Heart right ventricle (tissue), 16 donors: ENCODE measurements around the gene COPZ1. TPM values are rescaled to one million over a fixed set of nuclear protein-coding genes. Genes with fewer than 3 reads are reported as not detected.

Source experiments
- ATAC-seq, 8 donors: fragments of 200-7000 bp; cut with Tn5 transposase; one replicate each; pipeline ENCODE4 v1.9.1; 2020; ENCODE audit warnings: mild to moderate bottlenecking in 8 of 8, moderate library complexity in 8 of 8, moderate number of reproducible peaks in 1 of 8
- DNase-seq, 2 donors: peaks; one replicate each; pipeline ENCODE4 v3.0.0-alpha.2; 2020
- H3K27ac ChIP-seq, 10 donors: fragments of 200-600 bp; sonication (generic) in 2 of 10; one replicate each; pipeline versions ENCODE4 v1.5.0 to v1.8.0; 2020 to 2022; ENCODE audit warnings: mild to moderate bottlenecking in 3 of 10
- H3K27me3 ChIP-seq, 7 donors: fragments of 200-600 bp; one replicate each; pipeline ENCODE4 v1.8.0; 2021 to 2022; ENCODE audit warnings: mild to moderate bottlenecking in 2 of 7
- H3K36me3 ChIP-seq, 9 donors: fragments of 200-600 bp; sonication (generic) in 1 of 9; one replicate each; pipeline versions ENCODE4 v1.5.0 to v1.8.0; 2020 to 2022; ENCODE audit warnings: mild to moderate bottlenecking in 2 of 9
- H3K4me1 ChIP-seq, 9 donors: fragments of 200-600 bp; sonication (generic) in 1 of 9; one replicate each; pipeline versions ENCODE4 v1.5.0 to v1.8.0; 2020 to 2022; ENCODE audit warnings: mild to moderate bottlenecking in 4 of 9
- H3K4me3 ChIP-seq, 10 donors: fragments of 200-600 bp; sonication (generic) in 2 of 10; one replicate each; pipeline versions ENCODE4 v1.5.0 to v1.8.0; 2020 to 2022; ENCODE audit warnings: mild to moderate bottlenecking in 7 of 10, moderate library complexity in 2 of 10
- H3K9me3 ChIP-seq, 11 donors: fragments of 200-600 bp in 10 of 11; sonication (generic) in 2 of 11; one replicate each; pipeline versions ENCODE4 v1.5.0 to v1.8.0; 2013 to 2022; ENCODE audit warnings: mild to moderate bottlenecking in 2 of 11, control low read depth in 1 of 11, moderate library complexity in 1 of 11
- CTCF ChIP-seq, 9 donors: fragments of 200-600 bp; sonication (generic) in 2 of 9; IDR thresholded peaks; one replicate each; pipeline versions ENCODE4 v1.5.0 to v1.8.0; 2021 to 2022; ENCODE audit warnings: antibody characterized with exemption in 9 of 9, mild to moderate bottlenecking in 5 of 9, moderate library complexity in 1 of 9
- WGBS, 2 donors: extraction: QIAGEN DNeasy Blood & Tissue Kit; methylation state at CpG; one replicate each; pipeline ENCODE4 v1.1.7; 2013; ENCODE audit warnings: inconsistent platforms in 1 of 2; 5-methylcytosine and 5-hydroxymethylcytosine counted together
- intact Hi-C, 10 donors: fragments of 100-400 bp; cut with DNase I; formaldehyde crosslinking; loops; one replicate each; pipeline versions ENCODE4 v1.11.1 to v1.14.2; 2022
- long read RNA-seq, 3 donors: library from polyadenylated mRNA; unstranded; transcript quantifications; one replicate each; pipeline ENCODE4 v2.0.0, GENCODE V29; 2020 to 2021
- polyA plus RNA-seq, 2 donors: library from polyadenylated mRNA; stranded (reverse); fragments of 200-250 nt; gene quantifications; one replicate each; pipeline ENCODE4 v1.2.3, GENCODE V29; 2013
- total RNA-seq, 10 donors: library from RNA; stranded (reverse); fragmentation: NEBNext Ultra II Directional in 3 of 10; extraction: Animal tissue kit (Norgen Biotek cat#: 25700) in 3 of 10; gene quantifications; one replicate each; pipeline versions ENCODE4 v1.2.1 to v1.2.4, GENCODE V29; 2021 to 2023
- donor health status: Arrhythmogenic right ventricular cardiomyopathy.
- donor health status: ischemic (EF 13 %, LVEDD 7.1; RV severe dilation, severe dysfunction).
- donor health status: healthy with polysubstance abuse.
- donor health status: DM: no; HTN: yes; CAD: no.
- donor health status: DM: no; HTN: no; CAD: no.
- donor health status: ischemic (EF 25% LVEDD 6.9; RV normal size, moderate dysfunction).
- donor health status: ischemic (EF 25% LVEDD 5.7; RV mildly dilated, moderate dysfunction).
- donor health status: healthy.
- donor health status: DM: yes; HTN: yes; CAD: no.
- donor health status: Ischemic cardiomyopathy.
- donor health status: ischemic (EF 35%, LVEDD 5.7; RV mildly dilated, moderate dysfunction).
- donor health status: nonischemic (EF 11% LVEDD 7.7; RV severe dilation, severe dysfunction).
- donor health status: DM: yes; HTN: yes; CAD: no.
- donor health status: PGD.
- donor health status: ischemic (EF 29% LVEDD 5.4; RV normal size, mild dysfunction).
- donor health status: nonischemic (EF 23%, LVEDD 6.1; RV moderate dilation, normal function).

The COPZ1 gene
- total RNA-seq, result 100 to 1,000 TPM; 111 to 143 (median 131) TPM
- 100 to 1,000 TPM in 1 of 2 donors, 10 to 100 TPM in 1; 64.0 to 152 TPM for polyA plus RNA-seq
- long read RNA-seq, donor 1, transcript COPZ1-201 (9 exons, 1,897 nt), result major isoform, 33 of 45 reads
- long read RNA-seq, donor 1, partial matches to known transcripts, result 1 of 45 reads
- long read RNA-seq, donor 1, other reads (novel, unspliced or antisense), result 11 of 45 reads
- long read RNA-seq, donor 2, transcript COPZ1-201 (9 exons, 1,897 nt), result major isoform, 38 of 82 reads
- long read RNA-seq, donor 2, partial matches to known transcripts, result 4 of 82 reads
- long read RNA-seq, donor 2, other reads (novel, unspliced or antisense), result 40 of 82 reads
- long read RNA-seq, donor 3, transcript COPZ1-201 (9 exons, 1,897 nt), result major isoform, 89 of 99 reads
- long read RNA-seq, donor 3, partial matches to known transcripts, result 6 of 99 reads
- long read RNA-seq, donor 3, other reads (novel, unspliced or antisense), result 2 of 99 reads

- peak; percentile 49 to 88 (median 81) for TF ChIP-seq CTCF (IDR thresholded peaks at IDR 0.05)
- 2% methylated on average over 34 of the region's 34 CpGs for WGBS, 2 donors
- Histone ChIP-seq H3K27me3 (no peaks in the 10 kb centered on the region), H3K27ac (peak within 1 kb of the TSS; percentile 56 to 95 (median 83)), H3K9me3 (no peaks in the 10 kb centered on the region), H3K4me3 (peak within 1 kb of the TSS; percentile 70 to 90 (median 81)), H3K4me1 (peaks cover 3 to 51% (median 39%) of the 10 kb centered on the region in 9 donors), H3K36me3 (peaks cover 0 to 15% (median 0%) of the 10 kb centered on the region in 9 donors)
- ATAC-seq (peak; percentile 98 to 99 (median 98)), DNase-seq (peak; percentile 88 to 98)
- intact Hi-C loops, result loop anchor here in 6 of 10 donors (2.0 to 10.0 kb wide), 8 partner anchors 33 to 110 kb away; partner anchors contain the start of genes CBX5 (in 3 of the 6), HNRNPA1 (in 3 of the 6) and GPR84 (in 1 of the 6)
Measured at GRCh38 chr12:54324617-54325441, at the start of gene COPZ1. Gene COPZ1 (plus strand): TSS chr12:54325131. CDS start chr12:54325164, 33 bp downstream.

- no peak for DNase-seq
- H3K4me1 ChIP-seq, result peaks cover 0 to 42% (median 27%) of the 10 kb centered on the region in 9 donors
- intact Hi-C loops, result loop anchor here in 1 of 10 donors (2.0 kb wide), 1 partner anchor 18 kb away; no protein-coding TSS in a partner anchor
Measured at GRCh38 chr12:54276368-54276767, 48.6 kb upstream of the COPZ1 start.

DNA sequence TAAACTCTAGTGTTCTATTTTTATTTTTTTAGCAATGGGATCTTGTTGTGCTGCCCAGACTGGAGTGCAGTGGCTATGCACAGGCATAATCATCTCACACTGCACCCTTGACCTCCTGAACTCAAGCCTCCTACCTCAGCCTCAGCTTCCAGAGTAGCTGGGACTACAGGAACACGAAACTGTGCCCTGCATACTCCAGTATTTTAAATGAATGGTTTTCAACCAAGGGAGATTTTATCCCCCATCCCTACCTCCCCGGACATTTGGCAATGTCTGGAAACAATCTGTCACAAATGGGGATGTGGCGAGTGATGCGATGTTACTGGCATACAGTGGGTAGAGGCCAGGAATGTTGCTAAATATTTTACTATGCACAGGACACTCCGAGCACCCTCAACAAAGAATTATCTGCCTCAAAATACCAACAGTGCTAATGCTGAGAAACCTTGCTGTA, 47.1 kb upstream of the COPZ1 start:
- no peaks in the 10 kb centered on the region for H3K27me3 ChIP-seq
- H3K4me3 ChIP-seq, result peak overlapping the region in 6 of 10 donors; percentile 73 to 88 (median 75)
- no peak for TF ChIP-seq CTCF (IDR thresholded peaks at IDR 0.05)
- intact Hi-C loops, result loop anchor here in 3 of 10 donors (2.0 kb wide), 2 partner anchors 17 to 19 kb away; no protein-coding TSS in a partner anchor
- H3K36me3 ChIP-seq, result peaks cover 0 to 34% (median 9%) of the 10 kb centered on the region in 9 donors
- H3K4me1 ChIP-seq, result peaks cover 4 to 49% (median 35%) of the 10 kb centered on the region in 9 donors
- no peak for DNase-seq
- no peak for ATAC-seq
- no peaks in the 10 kb centered on the region for H3K9me3 ChIP-seq
- 29 to 37% methylated on average over 5 of the region's 5 CpGs for WGBS, 2 donors
- H3K27ac ChIP-seq, result peak overlapping the region in 7 of 10 donors; percentile 84 to 95 (median 91)

More at GRCh38 chr12:54276368-54276767, 48.6 kb upstream of the COPZ1 start:
- Histone ChIP-seq H3K9me3 (no peaks in the 10 kb centered on the region), H3K27me3 (no peaks in the 10 kb centered on the region), H3K27ac (peak overlapping the region in 1 of 10 donors; percentile 86), H3K36me3 (peaks cover 0 to 27% (median 0%) of the 10 kb centered on the region in 9 donors), H3K4me3 (no peak overlapping the region)
- 86 to 96% methylated on average over 3 of the region's 3 CpGs for WGBS, 2 donors
- no peak for ATAC-seq
- no peak for TF ChIP-seq CTCF (IDR thresholded peaks at IDR 0.05)
